ENCODE measurements around the gene STAC.

- TF ChIP-seq POLR2A (IDR thresholded peaks at IDR 0.05) (no peak), POLR2AphosphoS5 (IDR thresholded peaks at IDR 0.05; ENCODE audit: insufficient read depth in 1 of 2, low read depth in 1 of 2) (no peak)
Measured at GRCh38 chr3:36373084-36373483, 7.2 kb upstream of the STAC start.

Measured in vagina (tissue), 2 donors.